Measurements from ENCODE around the gene ANTXR2. TPM values are rescaled to one million over a fixed set of nuclear protein-coding genes. Genes with fewer than 3 reads are reported as not detected.

Gene ANTXR2
- total RNA-seq, 5 donors from 2014 or later (not counting 1 experiment from before 2014, with no cell fraction given), result 45.1 to 64.3 (median 48.2) TPM

GRCh38 chr4:80101792-80102116 lies 28.7 kb upstream of the ANTXR2 start:
- H3K36me3 ChIP-seq (ENCODE audit: control insufficient read depth in 2 of 2, extremely low read depth in 1 of 2, insufficient read depth in 1 of 2, low read length in 1 of 2), result no peaks in the 10 kb centered on the region
- no peak overlapping the region for H3K4me3 Mint-ChIP-seq
- H3K4me3 ChIP-seq (ENCODE audit: control insufficient read depth in 1 of 2, extremely low read depth in 1 of 2, low read length in 1 of 2), result no peak overlapping the region
- H3K27ac Mint-ChIP-seq, result peak overlapping the region in 1 of 2 donors; percentile 48
- peaks cover 3 to 4% of the 10 kb centered on the region in 2 donors for H3K27me3 Mint-ChIP-seq
- H3K4me1 ChIP-seq (ENCODE audit: control insufficient read depth in 1 of 2, extremely low read depth in 1 of 2, insufficient read depth in 2 of 2, low read length in 2 of 2), result no peaks in the 10 kb centered on the region
- ChIA-PET POLR2A (interaction anchor here in 1 of 2 donors (0.5 kb wide), 1 partner anchor 100 kb away, joined by 6 read pairs; no protein-coding TSS in a partner anchor), CTCF (interaction anchor here in 1 of 2 donors (1.0 kb wide), 1 partner anchor 97 kb away, joined by 3 read pairs; no protein-coding TSS in a partner anchor)
- peaks cover 5% of the 10 kb centered on the region for H3K36me3 Mint-ChIP-seq
- H3K4me1 Mint-ChIP-seq, result peaks cover 0 to 13% (median 10%) of the 10 kb centered on the region in 3 donors
- H3K9me3 ChIP-seq, result peaks cover 2% of the 10 kb centered on the region
- ATAC-seq (replicated peaks in 1 of 4), result no peak
- H3K27me3 ChIP-seq (replicated peaks in 1 of 2; ENCODE audit: control insufficient read depth in 2 of 2, extremely low read depth in 1 of 2, insufficient read depth in 2 of 2, low read length in 1 of 2), result no peaks in the 10 kb centered on the region
- H3K9me3 Mint-ChIP-seq, result peaks cover 4 to 10% (median 6%) of the 10 kb centered on the region in 3 donors
- no peak for DNase-seq
- H3K27ac ChIP-seq (ENCODE audit: low read length), result no peak overlapping the region

GRCh38 chr4:80101071-80101791 lies 28.2 kb upstream of the ANTXR2 start:
- Mint-ChIP-seq H3K36me3 (no peaks in the 10 kb centered on the region), H3K9me3 (peaks cover under 1 to 5% (median under 1%) of the 10 kb centered on the region in 3 donors), H3K27me3 (peaks cover 2 to 3% of the 10 kb centered on the region in 2 donors), H3K4me3 (no peak overlapping the region), H3K4me1 (peaks cover 0 to 13% (median 10%) of the 10 kb centered on the region in 3 donors), H3K27ac (peak overlapping the region in 1 of 2 donors; percentile 48)
- CTCF ChIA-PET, result no interaction called here
- peaks cover under 1% of the 10 kb centered on the region for H3K9me3 ChIP-seq
- no peaks in the 10 kb centered on the region for H3K4me1 ChIP-seq (ENCODE audit: control insufficient read depth in 1 of 2, extremely low read depth in 1 of 2, insufficient read depth in 2 of 2, low read length in 2 of 2)
- no peaks in the 10 kb centered on the region for H3K27me3 ChIP-seq (replicated peaks in 1 of 2; ENCODE audit: control insufficient read depth in 2 of 2, extremely low read depth in 1 of 2, insufficient read depth in 2 of 2, low read length in 1 of 2)
- no peak overlapping the region for H3K27ac ChIP-seq (ENCODE audit: low read length)
- H3K36me3 ChIP-seq (ENCODE audit: control insufficient read depth in 2 of 2, extremely low read depth in 1 of 2, insufficient read depth in 1 of 2, low read length in 1 of 2), result no peaks in the 10 kb centered on the region
- WGBS (ENCODE audit: insufficient coverage), result 40% methylated on average over 1 of the region's 5 CpGs
- no peak overlapping the region for H3K4me3 ChIP-seq (ENCODE audit: control insufficient read depth in 1 of 2, extremely low read depth in 1 of 2, low read length in 1 of 2)
- ATAC-seq (replicated peaks in 1 of 4) (no peak), DNase-seq (no peak)
- POLR2A ChIA-PET, result no interaction called here

- DNase-seq (no peak), ATAC-seq (replicated peaks in 1 of 4) (no peak)
- ChIA-PET POLR2A (no interaction called here), CTCF (no interaction called here)
- Histone ChIP-seq H3K9me3 (no peaks in the 10 kb centered on the region), H3K4me3 (ENCODE audit: control insufficient read depth in 1 of 2, extremely low read depth in 1 of 2, low read length in 1 of 2) (no peak overlapping the region), H3K27ac (ENCODE audit: low read length) (no peak overlapping the region), H3K27me3 (replicated peaks in 1 of 2; ENCODE audit: control insufficient read depth in 2 of 2, extremely low read depth in 1 of 2, insufficient read depth in 2 of 2, low read length in 1 of 2) (no peaks in the 10 kb centered on the region), H3K36me3 (ENCODE audit: control insufficient read depth in 2 of 2, extremely low read depth in 1 of 2, insufficient read depth in 1 of 2, low read length in 1 of 2) (no peaks in the 10 kb centered on the region), H3K4me1 (ENCODE audit: control insufficient read depth in 1 of 2, extremely low read depth in 1 of 2, insufficient read depth in 2 of 2, low read length in 2 of 2) (no peaks in the 10 kb centered on the region)
- no peaks in the 10 kb centered on the region for H3K9me3 Mint-ChIP-seq
- H3K27ac Mint-ChIP-seq, result no peak overlapping the region
- peaks cover 0 to 13% (median 10%) of the 10 kb centered on the region in 3 donors for H3K4me1 Mint-ChIP-seq
- H3K4me3 Mint-ChIP-seq, result no peak overlapping the region
- no peaks in the 10 kb centered on the region for H3K36me3 Mint-ChIP-seq
- WGBS (ENCODE audit: insufficient coverage), result no CpG with 5 or more reads among the region's 1 CpG
- peaks cover 6% of the 10 kb centered on the region in 2 donors for H3K27me3 Mint-ChIP-seq
Measured at GRCh38 chr4:80099671-80100070, 26.6 kb upstream of the ANTXR2 start.

- WGBS (ENCODE audit: insufficient coverage), result 86% methylated on average over 1 of the region's 1 CpG
- Mint-ChIP-seq H3K4me3 (no peak overlapping the region), H3K9me3 (no peaks in the 10 kb centered on the region), H3K27ac (no peak overlapping the region), H3K4me1 (peaks cover 0 to 13% (median 10%) of the 10 kb centered on the region in 3 donors), H3K36me3 (no peaks in the 10 kb centered on the region), H3K27me3 (peaks cover 6 to 7% of the 10 kb centered on the region in 2 donors)
- Histone ChIP-seq H3K9me3 (no peaks in the 10 kb centered on the region), H3K4me1 (ENCODE audit: control insufficient read depth in 1 of 2, extremely low read depth in 1 of 2, insufficient read depth in 2 of 2, low read length in 2 of 2) (no peaks in the 10 kb centered on the region), H3K27me3 (replicated peaks in 1 of 2; ENCODE audit: control insufficient read depth in 2 of 2, extremely low read depth in 1 of 2, insufficient read depth in 2 of 2, low read length in 1 of 2) (no peaks in the 10 kb centered on the region), H3K4me3 (ENCODE audit: control insufficient read depth in 1 of 2, extremely low read depth in 1 of 2, low read length in 1 of 2) (no peak overlapping the region), H3K27ac (ENCODE audit: low read length) (no peak overlapping the region), H3K36me3 (ENCODE audit: control insufficient read depth in 2 of 2, extremely low read depth in 1 of 2, insufficient read depth in 1 of 2, low read length in 1 of 2) (no peaks in the 10 kb centered on the region)
- DNase-seq (no peak), ATAC-seq (replicated peaks in 1 of 4) (no peak)
- ChIA-PET CTCF (interaction anchor here in 1 of 2 donors (0.6 kb wide), 1 partner anchor 518 kb away, joined by 5 read pairs; no protein-coding TSS in a partner anchor), POLR2A (interaction anchor here in 1 of 2 donors (0.6 kb wide), 1 partner anchor 67 kb away, joined by 4 read pairs; no protein-coding TSS in a partner anchor)
Measured at GRCh38 chr4:80098635-80099034, 25.6 kb upstream of the ANTXR2 start.

- Mint-ChIP-seq H3K27ac (no peak overlapping the region), H3K4me3 (no peak overlapping the region), H3K36me3 (no peaks in the 10 kb centered on the region), H3K27me3 (peaks cover 6 to 7% of the 10 kb centered on the region in 2 donors), H3K9me3 (no peaks in the 10 kb centered on the region), H3K4me1 (peaks cover 0 to 13% (median 10%) of the 10 kb centered on the region in 3 donors)
- no peak for DNase-seq
- Histone ChIP-seq H3K4me3 (ENCODE audit: control insufficient read depth in 1 of 2, extremely low read depth in 1 of 2, low read length in 1 of 2) (no peak overlapping the region), H3K27ac (ENCODE audit: low read length) (no peak overlapping the region), H3K36me3 (ENCODE audit: control insufficient read depth in 2 of 2, extremely low read depth in 1 of 2, insufficient read depth in 1 of 2, low read length in 1 of 2) (no peaks in the 10 kb centered on the region), H3K27me3 (replicated peaks in 1 of 2; ENCODE audit: control insufficient read depth in 2 of 2, extremely low read depth in 1 of 2, insufficient read depth in 2 of 2, low read length in 1 of 2) (no peaks in the 10 kb centered on the region), H3K4me1 (ENCODE audit: control insufficient read depth in 1 of 2, extremely low read depth in 1 of 2, insufficient read depth in 2 of 2, low read length in 2 of 2) (no peaks in the 10 kb centered on the region), H3K9me3 (no peaks in the 10 kb centered on the region)
- ATAC-seq (replicated peaks in 1 of 4), result no peak
- 87% methylated on average over 3 of the region's 4 CpGs for WGBS (ENCODE audit: insufficient coverage)
- CTCF ChIA-PET, result no interaction called here
- POLR2A ChIA-PET, result no interaction called here
Measured at GRCh38 chr4:80097400-80098177, 24.6 kb upstream of the ANTXR2 start.

GRCh38 chr4:80096175-80096850 lies 23.3 kb upstream of the ANTXR2 start:
- no peak for ATAC-seq (replicated peaks in 1 of 4)
- no peaks in the 10 kb centered on the region for H3K4me1 ChIP-seq (ENCODE audit: control insufficient read depth in 1 of 2, extremely low read depth in 1 of 2, insufficient read depth in 2 of 2, low read length in 2 of 2)
- no peaks in the 10 kb centered on the region for H3K9me3 ChIP-seq
- no peak for DNase-seq
- Mint-ChIP-seq H3K4me3 (no peak overlapping the region), H3K27me3 (peaks cover 6 to 7% of the 10 kb centered on the region in 2 donors), H3K9me3 (no peaks in the 10 kb centered on the region), H3K27ac (no peak overlapping the region), H3K4me1 (peaks cover 0 to 5% (median 3%) of the 10 kb centered on the region in 3 donors), H3K36me3 (no peaks in the 10 kb centered on the region)
- H3K36me3 ChIP-seq (ENCODE audit: control insufficient read depth in 2 of 2, extremely low read depth in 1 of 2, insufficient read depth in 1 of 2, low read length in 1 of 2), result no peaks in the 10 kb centered on the region
- H3K4me3 ChIP-seq (ENCODE audit: control insufficient read depth in 1 of 2, extremely low read depth in 1 of 2, low read length in 1 of 2), result no peak overlapping the region
- H3K27me3 ChIP-seq (replicated peaks in 1 of 2; ENCODE audit: control insufficient read depth in 2 of 2, extremely low read depth in 1 of 2, insufficient read depth in 2 of 2, low read length in 1 of 2), result no peaks in the 10 kb centered on the region
- no CpG with 5 or more reads among the region's 4 CpGs for WGBS (ENCODE audit: insufficient coverage)
- POLR2A ChIA-PET, result interaction anchor here (0.6 kb wide), 2 partner anchors 165 to 457 kb away, joined by 3 read pairs; no protein-coding TSS in a partner anchor
- H3K27ac ChIP-seq (ENCODE audit: low read length), result no peak overlapping the region
- CTCF ChIA-PET, result interaction anchor here in 1 of 2 donors (0.9 to 1.3 kb wide), 2 partner anchors 9 to 15 kb away, joined by 3 read pairs; no protein-coding TSS in a partner anchor

Data from T-cell (primary cell).